Epithelial cell of proximal tubule (primary cell): ENCODE data around the gene MCF2L. TPM values are rescaled to one million over a fixed set of nuclear protein-coding genes. Genes with fewer than 3 reads are reported as not detected.

Source experiments
- DNase-seq: peaks from one replicate; pipeline ENCODE4 v3.0.0-alpha.2; 2011; ENCODE audit warnings: low read depth
- H3K4me3 ChIP-seq: 2 replicates; pipeline ENCODE4 v1.5.1; 2011; ENCODE audit warnings: low read depth, mild to moderate bottlenecking, low read length
- total RNA-seq: library from RNA; depleted of rRNA; stranded (reverse); fragments of >200 nt; gene quantifications from 2 replicates; pipeline ENCODE4 v1.2.3, GENCODE V29; 2015
- TF ChIP-seq, protein P1 (sequence below): conservative IDR thresholded peaks from 2 replicates; pipeline ENCODE4 v1.5.1; 2012; ENCODE audit warnings: low read depth, mild to moderate bottlenecking, low read length

MCF2L gene
- total RNA-seq, 1 donor from 2014 or later = 10.8 TPM

DNA sequence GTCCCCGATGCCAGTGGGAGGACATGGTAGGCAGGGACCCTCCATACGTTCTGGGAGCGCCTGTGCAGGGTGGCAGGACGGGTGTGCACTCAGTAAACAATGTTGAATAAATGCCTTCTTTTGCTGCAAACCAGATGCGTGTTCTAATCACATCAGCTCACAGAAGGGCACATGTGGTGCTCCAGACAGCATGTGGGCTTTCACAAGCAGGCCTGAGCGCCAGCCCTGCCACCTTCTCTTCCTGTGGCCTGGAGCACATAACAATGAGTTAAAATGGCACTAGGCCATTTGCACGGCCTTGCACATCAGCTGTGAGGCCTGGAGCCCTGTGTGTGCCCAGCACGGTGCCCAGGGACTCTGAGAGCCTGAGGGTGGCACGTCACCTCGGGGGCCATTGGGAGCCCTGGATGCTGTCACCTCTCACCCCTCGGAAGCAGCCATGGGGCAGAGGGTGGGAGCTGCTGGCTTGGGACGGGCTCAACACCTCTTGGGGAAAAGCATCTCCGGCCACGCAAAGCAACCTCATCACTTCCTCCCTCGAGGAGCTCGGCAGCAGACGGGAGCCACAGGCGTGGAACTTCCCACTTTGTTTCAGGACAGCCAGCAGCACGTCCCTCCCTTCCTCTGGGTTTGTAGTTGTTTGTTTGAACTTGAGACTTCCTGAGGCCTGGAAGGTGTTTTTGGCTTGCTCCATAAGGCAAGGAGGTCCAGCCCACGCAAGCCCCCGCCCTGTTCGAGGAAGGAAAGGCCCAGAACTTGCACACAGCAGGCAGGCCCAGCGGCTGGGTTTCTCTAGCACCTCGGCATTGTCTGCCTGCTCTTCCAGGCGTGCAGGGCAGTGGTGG, 9.8 kb downstream of the MCF2L start:
- no peak overlapping the region for H3K4me3 ChIP-seq
- no peak for DNase-seq
- TF ChIP-seq, protein P1, sequence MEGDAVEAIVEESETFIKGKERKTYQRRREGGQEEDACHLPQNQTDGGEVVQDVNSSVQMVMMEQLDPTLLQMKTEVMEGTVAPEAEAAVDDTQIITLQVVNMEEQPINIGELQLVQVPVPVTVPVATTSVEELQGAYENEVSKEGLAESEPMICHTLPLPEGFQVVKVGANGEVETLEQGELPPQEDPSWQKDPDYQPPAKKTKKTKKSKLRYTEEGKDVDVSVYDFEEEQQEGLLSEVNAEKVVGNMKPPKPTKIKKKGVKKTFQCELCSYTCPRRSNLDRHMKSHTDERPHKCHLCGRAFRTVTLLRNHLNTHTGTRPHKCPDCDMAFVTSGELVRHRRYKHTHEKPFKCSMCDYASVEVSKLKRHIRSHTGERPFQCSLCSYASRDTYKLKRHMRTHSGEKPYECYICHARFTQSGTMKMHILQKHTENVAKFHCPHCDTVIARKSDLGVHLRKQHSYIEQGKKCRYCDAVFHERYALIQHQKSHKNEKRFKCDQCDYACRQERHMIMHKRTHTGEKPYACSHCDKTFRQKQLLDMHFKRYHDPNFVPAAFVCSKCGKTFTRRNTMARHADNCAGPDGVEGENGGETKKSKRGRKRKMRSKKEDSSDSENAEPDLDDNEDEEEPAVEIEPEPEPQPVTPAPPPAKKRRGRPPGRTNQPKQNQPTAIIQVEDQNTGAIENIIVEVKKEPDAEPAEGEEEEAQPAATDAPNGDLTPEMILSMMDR = no peak

- TF ChIP-seq, protein P1 = no peak
- DNase-seq = no peak
- H3K4me3 ChIP-seq = no peak overlapping the region
Observed at GRCh38 chr13:112979406-112979902, 10.4 kb downstream of the MCF2L start.

- TF ChIP-seq, protein P1 = no peak
- no peak overlapping the region for H3K4me3 ChIP-seq
- DNase-seq = no peak
Observed at GRCh38 chr13:112980434-112980833, 11.4 kb downstream of the MCF2L start.

GRCh38 chr13:112981451-112981850, 12.4 kb downstream of the MCF2L start:
- no peak overlapping the region for H3K4me3 ChIP-seq
- no peak for DNase-seq
- TF ChIP-seq, protein P1 = no peak

GRCh38 chr13:112982281-112983041, 13.4 kb downstream of the MCF2L start:
- H3K4me3 ChIP-seq = no peak overlapping the region
- TF ChIP-seq, protein P1 = no peak
- DNase-seq = no peak

DNA sequence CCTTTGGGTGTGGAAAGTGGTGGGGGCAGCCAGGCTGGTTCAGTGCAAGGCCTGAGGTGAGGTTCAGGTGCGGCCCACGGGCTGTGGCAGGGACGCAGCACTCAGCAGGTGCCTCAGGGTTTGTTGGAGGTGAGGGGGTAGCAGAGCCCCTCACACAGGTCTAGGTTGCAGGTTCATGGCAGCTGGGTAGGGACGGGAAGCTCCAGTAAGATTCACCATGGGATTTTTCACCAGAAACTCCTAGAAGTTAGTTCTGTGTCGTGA, 14.0 kb downstream of the MCF2L start:
- no peak for DNase-seq

More for the DNA sequence above, 14.0 kb downstream of the MCF2L start:
- no peak overlapping the region for H3K4me3 ChIP-seq
- TF ChIP-seq, protein P1 = no peak
